IMR-90 (cell line): ENCODE results near the gene PRAME.

Source experiments
- BHLHE40 ChIP-seq: fragments of 150-350 bp; IDR thresholded peaks from 2 replicates; pipeline ENCODE4 v1.6.1; 2016; ENCODE audit warnings: mild to moderate bottlenecking, low read depth, low read length
- CHD1 ChIP-seq: IDR thresholded peaks from 2 replicates; pipeline ENCODE4 v1.6.1; 2012; ENCODE audit warnings: low read depth, low read length, improper control_type of control experiment
- CTCF ChIP-seq: conservative IDR thresholded peaks from 2 replicates; pipeline ENCODE4 v1.5.1; 2012; ENCODE audit warnings: mild to moderate bottlenecking, low read depth, low read length, improper control_type of control experiment
- ELK1 ChIP-seq: fragments of 150-350 bp; IDR thresholded peaks from 2 replicates; pipeline ENCODE4 v1.6.1; 2016; ENCODE audit warnings: low read depth, mild to moderate bottlenecking, low read length, moderate library complexity, borderline replicate concordance
- MAFK ChIP-seq: IDR thresholded peaks from 2 replicates; pipeline ENCODE4 v1.6.1; 2012; ENCODE audit warnings: low read depth, low read length, improper control_type of control experiment
- MXI1 ChIP-seq: IDR thresholded peaks from 2 replicates; pipeline ENCODE4 v1.6.1; 2012; ENCODE audit warnings: low read depth, mild to moderate bottlenecking, low read length, moderate library complexity, borderline replicate concordance
- NFE2L2 ChIP-seq: fragments of 150-350 bp; IDR thresholded peaks from 2 replicates; pipeline ENCODE4 v1.6.1; 2016; ENCODE audit warnings: low read depth, mild to moderate bottlenecking, low read length
- POLR2A ChIP-seq: IDR thresholded peaks from 2 replicates; pipeline ENCODE4 v1.6.1; 2012; ENCODE audit warnings: mild to moderate bottlenecking, low read depth, low read length
- RAD21 ChIP-seq: IDR thresholded peaks from 2 replicates; pipeline ENCODE4 v1.6.1; 2012; ENCODE audit warnings: low read length, improper control_type of control experiment
- RCOR1 ChIP-seq: IDR thresholded peaks from 2 replicates; pipeline ENCODE4 v1.6.1; 2012; ENCODE audit warnings: mild to moderate bottlenecking, low read length, improper control_type of control experiment; ENCODE audit not compliant: insufficient replicate concordance
- RFX5 ChIP-seq: IDR thresholded peaks from 2 replicates; pipeline ENCODE4 v1.8.0; 2012; ENCODE audit warnings: low read depth, mild to moderate bottlenecking, low read length, moderate library complexity
- SMC3 ChIP-seq: fragments of 150-350 bp; IDR thresholded peaks from 2 replicates; pipeline ENCODE4 v1.6.1; 2016; ENCODE audit warnings: low read depth, mild to moderate bottlenecking, antibody characterized with exemption, low read length, moderate library complexity
- USF2 ChIP-seq: fragments of 150-350 bp; IDR thresholded peaks from 2 replicates; pipeline ENCODE4 v1.6.1; 2017; ENCODE audit warnings: mild to moderate bottlenecking, antibody characterized with exemption, low read length, low read depth

GRCh38 chr22:22536515-22536914, 22.6 kb downstream of the PRAME start:
- TF ChIP-seq POLR2A = no peak
- no peak for TF ChIP-seq CTCF
- no peak for TF ChIP-seq RFX5
- TF ChIP-seq MXI1 = no peak
- TF ChIP-seq SMC3 = no peak
- TF ChIP-seq NFE2L2 = no peak
- TF ChIP-seq MAFK = no peak
- TF ChIP-seq CHD1 = no peak
- TF ChIP-seq RCOR1 = no peak
- TF ChIP-seq BHLHE40 = no peak
- no peak for TF ChIP-seq USF2
- no peak for TF ChIP-seq ELK1
- TF ChIP-seq RAD21 = no peak
